HepG2 (cell line): ENCODE measurements around the gene ALMS1. TPM values are rescaled to one million over a fixed set of nuclear protein-coding genes. Genes with fewer than 3 reads are reported as not detected.

Experiments used
- ATAC-seq: fragments of 200-7000 bp; cut with Tn5 transposase; 3 replicates; pipeline ENCODE4 v1.9.1; 2020; ENCODE audit warnings: mild to moderate bottlenecking, moderate library complexity
- BruUV-seq: library from RNA; stranded (reverse); fragments of 400-500 nt; replicated peaks from 2 replicates; lab custom pipeline; 2021; lab: Mats Ljungman, UMichigan
- CTCF ChIA-PET: fragments of 300-600 bp; formaldehyde crosslinking; extraction: SDS; loops from one replicate; lab custom pipeline; 2021; ENCODE audit warnings: low total read pairs, inconsistent platforms, low intra/inter-chr PET ratio; lab: Yijun Ruan, JAX
- POLR2A ChIA-PET: fragments of 350-600 bp; sonication (Branson Sonifier 250); formaldehyde crosslinking; loops from one replicate; lab custom pipeline; 2020; ENCODE audit warnings: antibody characterized with exemption, inconsistent platforms; lab: Yijun Ruan, JAX
- DNase-seq: peaks from one replicate; pipeline ENCODE4 v3.0.0-alpha.2; 2015; ENCODE audit warnings: low spot score
- FAIRE-seq: peaks from 3 replicates; lab custom pipeline; 2011; peaks lifted over from hg19 to GRCh38; lab: Jason Lieb, UNC
- H2AFZ ChIP-seq: one replicate; pipeline ENCODE4 v1.6.1; 2011; ENCODE audit warnings: low read length, inconsistent platforms
- H3K27ac ChIP-seq: fragments of 300-600 bp; 3 replicates; pipeline ENCODE4 v1.8.0; 2011; ENCODE audit warnings: mixed run types, mild to moderate bottlenecking, mixed read lengths, low read length, inconsistent platforms; ENCODE audit not compliant: insufficient read depth; ENCODE audit errors: extremely low read length
- H3K27me3 ChIP-seq, 2 experiments: fragments of 200-600 bp in 1 of 2; 2 replicates in 1 of 2; 3 replicates in 1 of 2; pipeline versions ENCODE4 v1.6.0 to v1.8.0; 2011; ENCODE audit warnings: low read length in 2 of 2, mild to moderate bottlenecking in 2 of 2, moderate library complexity in 2 of 2, inconsistent platforms in 1 of 2; ENCODE audit not compliant: insufficient read depth in 2 of 2, control insufficient read depth in 1 of 2
- H3K36me3 ChIP-seq, 2 experiments: fragments of 200-600 bp in 1 of 2; replicated peaks in 1 of 2; 2 replicates in 1 of 2; 3 replicates in 1 of 2; pipeline versions ENCODE4 v1.5.1 to v1.8.0; 2011; ENCODE audit warnings: low read length in 2 of 2, inconsistent platforms in 1 of 2; ENCODE audit not compliant: insufficient read depth in 2 of 2, control insufficient read depth in 1 of 2
- H3K4me1 ChIP-seq: 2 replicates; pipeline ENCODE4 v1.5.1; 2012; ENCODE audit warnings: low read length, inconsistent platforms; ENCODE audit not compliant: insufficient read depth
- H3K4me2 ChIP-seq: 2 replicates; pipeline ENCODE4 v1.6.0; 2011; ENCODE audit warnings: low read depth, low read length, inconsistent platforms
- H3K4me3 ChIP-seq, 3 experiments: fragments of 200-600 bp in 1 of 3; sonication (generic), shearing (Covaris generic) in 1 of 3; replicated peaks in 1 of 3; 2 replicates each; pipeline ENCODE4 v1.5.1; 2011 to 2016; ENCODE audit warnings: low read length in 3 of 3, inconsistent platforms in 2 of 3, low read depth in 2 of 3, mild to moderate bottlenecking in 2 of 3, control low read depth in 1 of 3, mixed read lengths in 1 of 3; ENCODE audit not compliant: insufficient read depth in 1 of 3
- H3K79me2 ChIP-seq: one replicate; pipeline ENCODE4 v1.6.1; 2011; ENCODE audit warnings: low read length, inconsistent platforms; ENCODE audit not compliant: insufficient read depth
- H3K9ac ChIP-seq: 2 replicates; pipeline ENCODE4 v1.6.0; 2011; ENCODE audit warnings: mild to moderate bottlenecking, low read depth, low read length, inconsistent platforms; ENCODE audit not compliant: insufficient read depth
- H3K9me3 ChIP-seq: 2 replicates; pipeline ENCODE4 v1.5.1; 2012; ENCODE audit warnings: mild to moderate bottlenecking, low read length
- H4K20me1 ChIP-seq: 2 replicates; pipeline ENCODE4 v1.6.0; 2011; ENCODE audit warnings: inconsistent platforms, mild to moderate bottlenecking, low read length, moderate library complexity; ENCODE audit not compliant: insufficient read depth
- HMG20A ChIP-seq: IDR thresholded peaks from 2 replicates; pipeline ENCODE4 v1.6.1; 2016; ENCODE audit warnings: borderline replicate concordance
- ZNF282 ChIP-seq: fragments of 450-650 bp; IDR thresholded peaks from 2 replicates; pipeline ENCODE4 v1.6.1; 2018; ENCODE audit not compliant: partially characterized antibody
- ZNF296 ChIP-seq: sonication (generic); formaldehyde crosslinking; conservative IDR thresholded peaks from 2 replicates; pipeline ENCODE4 v1.5.0; 2020; ENCODE audit warnings: mild to moderate bottlenecking, missing genetic modification reagents
- WGBS: methylation state at CpG from one replicate; pipeline ENCODE4 v1.1.6; 2017; ENCODE audit warnings: low lambda C conversion rate; 5-methylcytosine and 5-hydroxymethylcytosine counted together
- in situ Hi-C: cut with HindIII; loops from 2 replicates; pipeline ENCODE4 v1.10.0; 2017; ENCODE audit warnings: low pct_unique_long_range_greater_than_20kb; ENCODE audit not compliant: extremely low pct_ligation_motif_present
- intact Hi-C: fragments of 100-400 bp; cut with micrococcal nuclease; formaldehyde crosslinking; loops from one replicate; pipeline ENCODE4 v1.10.0; 2022; ENCODE audit not compliant: unreplicated experiment
- polyA plus RNA-seq, 8 experiments: library from polyadenylated mRNA; depleted of rRNA in 3 of 8; stranded (reverse) in 7 of 8; unstranded in 1 of 8; fragments of >200 nt; fragmentation: Illumina TruSeq in 4 of 8; extraction: Trizol in 4 of 8; gene quantifications; 2 replicates each; pipeline versions ENCODE4 v1.2.1 to v1.2.3, GENCODE V29; 2011 to 2016; ENCODE audit warnings: low read depth in 4 of 8, missing spikeins in 1 of 8, mixed read lengths in 1 of 8; ENCODE audit not compliant: insufficient read depth in 1 of 8
- total RNA-seq, 5 experiments: library from RNA; depleted of rRNA; stranded (reverse); fragments of >200 nt; fragmentation: Illumina TruSeq; extraction: Trizol; gene quantifications; 2 replicates each; pipeline ENCODE4 v1.2.3, GENCODE V29; 2016; ENCODE audit warnings: low read depth in 1 of 5
- TF ChIP-seq, protein P1 (sequence below): sonication (generic); formaldehyde crosslinking; IDR thresholded peaks from 2 replicates; pipeline ENCODE4 v1.4.0; 2020; ENCODE audit warnings: missing genetic modification reagents, borderline replicate concordance
- TF ChIP-seq, protein P2 (sequence below): sonication (generic); formaldehyde crosslinking; IDR thresholded peaks from 2 replicates; pipeline ENCODE4 v1.4.0; 2020; ENCODE audit warnings: mild to moderate bottlenecking, missing genetic modification reagents
- TF ChIP-seq, protein P3 (sequence below): IDR thresholded peaks from 2 replicates; pipeline ENCODE4 v1.6.1; 2016

ALMS1 gene
- total and polyA plus RNA-seq, 2 of the 13 experiments (the other 11 are each of a cell fraction or from before 2014, with no cell fraction given), result 12.9 to 21.2 TPM

DNA sequence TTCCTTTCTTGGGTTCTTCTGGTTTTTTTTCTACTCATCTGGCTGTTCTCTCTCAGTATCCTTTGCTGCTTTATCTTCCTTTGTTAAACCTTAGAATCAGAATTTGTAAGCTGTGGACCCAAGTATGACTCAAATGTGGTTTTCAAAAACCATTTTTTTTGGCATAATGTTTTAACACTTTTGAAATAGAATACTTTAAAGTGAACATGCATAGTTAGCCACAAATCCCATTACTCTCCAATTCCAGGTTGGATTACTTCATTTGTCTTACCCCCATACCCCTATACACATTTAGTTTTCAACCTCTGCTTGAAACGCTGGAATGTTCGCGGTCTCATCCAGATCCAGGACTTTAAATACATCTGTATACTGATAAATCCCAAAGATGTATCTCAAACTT, 29.1 kb downstream of the ALMS1 start (continued):
- TF ChIP-seq, protein P1, sequence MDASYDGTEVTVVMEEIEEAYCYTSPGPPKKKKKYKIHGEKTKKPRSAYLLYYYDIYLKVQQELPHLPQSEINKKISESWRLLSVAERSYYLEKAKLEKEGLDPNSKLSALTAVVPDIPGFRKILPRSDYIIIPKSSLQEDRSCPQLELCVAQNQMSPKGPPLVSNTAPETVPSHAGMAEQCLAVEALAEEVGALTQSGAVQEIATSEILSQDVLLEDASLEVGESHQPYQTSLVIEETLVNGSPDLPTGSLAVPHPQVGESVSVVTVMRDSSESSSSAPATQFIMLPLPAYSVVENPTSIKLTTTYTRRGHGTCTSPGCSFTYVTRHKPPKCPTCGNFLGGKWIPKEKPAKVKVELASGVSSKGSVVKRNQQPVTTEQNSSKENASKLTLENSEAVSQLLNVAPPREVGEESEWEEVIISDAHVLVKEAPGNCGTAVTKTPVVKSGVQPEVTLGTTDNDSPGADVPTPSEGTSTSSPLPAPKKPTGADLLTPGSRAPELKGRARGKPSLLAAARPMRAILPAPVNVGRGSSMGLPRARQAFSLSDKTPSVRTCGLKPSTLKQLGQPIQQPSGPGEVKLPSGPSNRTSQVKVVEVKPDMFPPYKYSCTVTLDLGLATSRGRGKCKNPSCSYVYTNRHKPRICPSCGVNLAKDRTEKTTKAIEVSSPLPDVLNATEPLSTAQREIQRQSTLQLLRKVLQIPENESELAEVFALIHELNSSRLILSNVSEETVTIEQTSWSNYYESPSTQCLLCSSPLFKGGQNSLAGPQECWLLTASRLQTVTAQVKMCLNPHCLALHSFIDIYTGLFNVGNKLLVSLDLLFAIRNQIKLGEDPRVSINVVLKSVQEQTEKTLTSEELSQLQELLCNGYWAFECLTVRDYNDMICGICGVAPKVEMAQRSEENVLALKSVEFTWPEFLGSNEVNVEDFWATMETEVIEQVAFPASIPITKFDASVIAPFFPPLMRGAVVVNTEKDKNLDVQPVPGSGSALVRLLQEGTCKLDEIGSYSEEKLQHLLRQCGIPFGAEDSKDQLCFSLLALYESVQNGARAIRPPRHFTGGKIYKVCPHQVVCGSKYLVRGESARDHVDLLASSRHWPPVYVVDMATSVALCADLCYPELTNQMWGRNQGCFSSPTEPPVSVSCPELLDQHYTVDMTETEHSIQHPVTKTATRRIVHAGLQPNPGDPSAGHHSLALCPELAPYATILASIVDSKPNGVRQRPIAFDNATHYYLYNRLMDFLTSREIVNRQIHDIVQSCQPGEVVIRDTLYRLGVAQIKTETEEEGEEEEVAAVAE (CRISPR knock-in tag), result no peak
- TF ChIP-seq, protein P2, sequence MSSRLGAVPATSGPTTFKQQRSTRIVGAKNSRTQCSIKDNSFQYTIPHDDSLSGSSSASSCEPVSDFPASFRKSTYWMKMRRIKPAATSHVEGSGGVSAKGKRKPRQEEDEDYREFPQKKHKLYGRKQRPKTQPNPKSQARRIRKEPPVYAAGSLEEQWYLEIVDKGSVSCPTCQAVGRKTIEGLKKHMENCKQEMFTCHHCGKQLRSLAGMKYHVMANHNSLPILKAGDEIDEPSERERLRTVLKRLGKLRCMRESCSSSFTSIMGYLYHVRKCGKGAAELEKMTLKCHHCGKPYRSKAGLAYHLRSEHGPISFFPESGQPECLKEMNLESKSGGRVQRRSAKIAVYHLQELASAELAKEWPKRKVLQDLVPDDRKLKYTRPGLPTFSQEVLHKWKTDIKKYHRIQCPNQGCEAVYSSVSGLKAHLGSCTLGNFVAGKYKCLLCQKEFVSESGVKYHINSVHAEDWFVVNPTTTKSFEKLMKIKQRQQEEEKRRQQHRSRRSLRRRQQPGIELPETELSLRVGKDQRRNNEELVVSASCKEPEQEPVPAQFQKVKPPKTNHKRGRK (CRISPR knock-in tag), result no peak
- TF ChIP-seq, all 625 proteins: peak for 0

DNA sequence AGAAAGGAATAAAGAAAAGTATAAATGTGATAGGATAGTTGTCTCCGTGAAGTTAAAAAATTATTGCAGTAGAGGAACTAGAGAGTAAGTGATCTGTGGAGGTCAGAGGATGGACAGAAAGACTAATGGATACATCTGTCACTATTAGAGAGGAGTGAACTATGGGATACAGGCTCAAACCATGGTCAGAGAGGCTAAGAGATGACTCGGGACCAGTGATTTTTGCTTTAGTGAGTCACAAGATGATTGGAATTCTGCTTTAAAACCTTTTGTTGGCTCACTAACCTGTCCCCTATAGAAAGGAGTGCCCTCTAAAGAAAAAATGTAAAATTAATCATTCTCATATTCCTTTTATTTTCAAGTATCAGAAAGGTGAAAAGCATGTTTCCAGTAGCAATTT, 30.3 kb downstream of the ALMS1 start:
- Histone ChIP-seq H3K27me3 (no peaks in the 10 kb centered on the region), H3K79me2 (no peaks in the 10 kb centered on the region), H3K9me3 (no peaks in the 10 kb centered on the region), H2AFZ (no peak overlapping the region), H3K27ac (no peak overlapping the region), H3K9ac (no peak overlapping the region), H3K36me3 (peaks cover 2 to 12% of the 10 kb centered on the region in 2 experiments; a peak in 2 of 5 replicates), H4K20me1 (no peaks in the 10 kb centered on the region), H3K4me1 (no peaks in the 10 kb centered on the region), H3K4me3 (no peak overlapping the region), H3K4me2 (no peak overlapping the region)
- in situ Hi-C loops (no loop called here), intact Hi-C loops (no loop called here)
- ATAC-seq (no peak), FAIRE-seq (no peak), DNase-seq (no peak)
- 94% methylated on average over 2 of the region's 2 CpGs for WGBS
- ChIA-PET CTCF (no interaction called here), POLR2A (no interaction called here)
- TF ChIP-seq HMG20A (CRISPR knock-in tag), result no peak
- no peak for TF ChIP-seq ZNF282
- no peak for TF ChIP-seq ZNF296 (CRISPR knock-in tag)
- TF ChIP-seq, protein P3, sequence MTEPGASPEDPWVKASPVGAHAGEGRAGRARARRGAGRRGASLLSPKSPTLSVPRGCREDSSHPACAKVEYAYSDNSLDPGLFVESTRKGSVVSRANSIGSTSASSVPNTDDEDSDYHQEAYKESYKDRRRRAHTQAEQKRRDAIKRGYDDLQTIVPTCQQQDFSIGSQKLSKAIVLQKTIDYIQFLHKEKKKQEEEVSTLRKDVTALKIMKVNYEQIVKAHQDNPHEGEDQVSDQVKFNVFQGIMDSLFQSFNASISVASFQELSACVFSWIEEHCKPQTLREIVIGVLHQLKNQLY (CRISPR knock-in tag), result no peak
- BruUV-seq, result no TSS peak
